B cell (primary cell): ENCODE measurements around the gene CYP27C1.

ENCODE experiments used
- CTCF ChIP-seq: fragments of 200-600 bp; IDR thresholded peaks from one replicate; pipeline ENCODE4 v1.8.0; 2022; ENCODE audit warnings: antibody characterized with exemption, mild to moderate bottlenecking
- EZH2 ChIP-seq: IDR thresholded peaks from 2 replicates; pipeline ENCODE4 v1.6.1; 2012; ENCODE audit warnings: borderline replicate concordance, low read depth, mild to moderate bottlenecking, moderate library complexity, low read length; ENCODE audit not compliant: insufficient read depth, poor library complexity, severe bottlenecking

GRCh38 chr2:127201452-127201851 lies 18.6 kb downstream of the CYP27C1 start:
- no peak for TF ChIP-seq CTCF
- TF ChIP-seq EZH2 = no peak
